A673 (cell line): ENCODE measurements around the gene CCDC18. TPM values are rescaled to one million over a fixed set of nuclear protein-coding genes. Genes with fewer than 3 reads are reported as not detected.
A peak's percentile ranks its signal among the peaks of the same experiment; 100 is the strongest.
"Not testable (repeated sequence)": the region's sequence is repeated elsewhere in the genome, so short reads cannot be mapped to it uniquely, and the experiment has no call there.

Experiments
- BruUV-seq: library from RNA; stranded (reverse); fragments of 400-500 nt; replicated peaks from 2 replicates; lab custom pipeline; 2021; lab: Mats Ljungman, UMichigan
- CTCF ChIA-PET: fragments of 300-600 bp; sonication (Branson Sonifier 250); formaldehyde crosslinking; loops from one replicate; lab custom pipeline; 2022; ENCODE audit warnings: antibody characterized with exemption; lab: Charles Lee
- POLR2A ChIA-PET: fragments of 300-600 bp; sonication (Branson Sonifier 250); formaldehyde crosslinking; loops from one replicate; lab custom pipeline; 2022; ENCODE audit warnings: antibody characterized with exemption; ENCODE audit not compliant: low non-redundant PET; lab: Charles Lee
- DNase-seq: peaks from one replicate; pipeline ENCODE4 v3.0.0-alpha.2; 2015; ENCODE audit warnings: low spot score
- H3K27ac ChIP-seq: fragments of 200-600 bp; sonication (generic); 2 replicates; pipeline ENCODE4 v1.5.1; 2016; ENCODE audit warnings: mixed run types, low read depth, mild to moderate bottlenecking, mixed read lengths, antibody characterized with exemption, low read length; ENCODE audit not compliant: poor library complexity, severe bottlenecking
- H3K27me3 ChIP-seq: fragments of 200-600 bp; sonication (generic); replicated peaks from 2 replicates; pipeline ENCODE4 v1.6.1; 2017; ENCODE audit warnings: mixed run types, low read depth, mild to moderate bottlenecking, mixed read lengths, antibody characterized with exemption, low read length; ENCODE audit not compliant: insufficient read depth, poor library complexity
- H3K36me3 ChIP-seq: fragments of 200-600 bp; sonication (generic); 2 replicates; pipeline ENCODE4 v1.6.1; 2016; ENCODE audit warnings: mixed run types, mild to moderate bottlenecking, mixed read lengths, antibody characterized with exemption, low read length; ENCODE audit not compliant: insufficient read depth, poor library complexity, severe bottlenecking
- H3K4me1 ChIP-seq: fragments of 200-600 bp; sonication (generic); 2 replicates; pipeline ENCODE4 v1.6.1; 2017; ENCODE audit warnings: mixed run types, mild to moderate bottlenecking, mixed read lengths, antibody characterized with exemption, low read length; ENCODE audit not compliant: insufficient read depth, poor library complexity, severe bottlenecking
- H3K4me3 ChIP-seq: fragments of 200-600 bp; sonication (generic); 2 replicates; pipeline ENCODE4 v1.5.1; 2016; ENCODE audit warnings: low read depth, mixed run types, mild to moderate bottlenecking, mixed read lengths, low read length; ENCODE audit not compliant: poor library complexity, severe bottlenecking
- H3K9me3 ChIP-seq: fragments of 200-600 bp; sonication (generic); 2 replicates; pipeline ENCODE4 v1.6.1; 2016; ENCODE audit warnings: mixed run types, low read depth, mild to moderate bottlenecking, mixed read lengths, antibody characterized with exemption, low read length; ENCODE audit not compliant: poor library complexity, severe bottlenecking
- EZH2 ChIP-seq: fragments of 200-600 bp; sonication (generic); IDR thresholded peaks from 2 replicates; pipeline ENCODE4 v1.6.1; 2017; ENCODE audit warnings: borderline replicate concordance, low read depth, mild to moderate bottlenecking, mixed read lengths, antibody characterized with exemption, low read length; ENCODE audit not compliant: poor library complexity, severe bottlenecking
- intact Hi-C: fragments of 100-400 bp; cut with micrococcal nuclease; formaldehyde crosslinking; loops from one replicate; pipeline ENCODE4 v1.10.0; 2022; ENCODE audit not compliant: unreplicated experiment
- total RNA-seq: library from RNA; stranded (reverse); gene quantifications from 2 replicates; pipeline ENCODE4 v1.2.3, GENCODE V29; 2021
- TF ChIP-seq, protein P1 (sequence below): fragments of 300-800, 200-600 bp; sonication (generic); conservative IDR thresholded peaks from 2 replicates; pipeline ENCODE4 v1.5.1; 2017; ENCODE audit warnings: low read depth, mild to moderate bottlenecking, antibody characterized with exemption, low read length, moderate library complexity, mixed read lengths

Gene CCDC18
- total RNA-seq, 1 experiment from 2014 or later: 22.1 TPM

DNA sequence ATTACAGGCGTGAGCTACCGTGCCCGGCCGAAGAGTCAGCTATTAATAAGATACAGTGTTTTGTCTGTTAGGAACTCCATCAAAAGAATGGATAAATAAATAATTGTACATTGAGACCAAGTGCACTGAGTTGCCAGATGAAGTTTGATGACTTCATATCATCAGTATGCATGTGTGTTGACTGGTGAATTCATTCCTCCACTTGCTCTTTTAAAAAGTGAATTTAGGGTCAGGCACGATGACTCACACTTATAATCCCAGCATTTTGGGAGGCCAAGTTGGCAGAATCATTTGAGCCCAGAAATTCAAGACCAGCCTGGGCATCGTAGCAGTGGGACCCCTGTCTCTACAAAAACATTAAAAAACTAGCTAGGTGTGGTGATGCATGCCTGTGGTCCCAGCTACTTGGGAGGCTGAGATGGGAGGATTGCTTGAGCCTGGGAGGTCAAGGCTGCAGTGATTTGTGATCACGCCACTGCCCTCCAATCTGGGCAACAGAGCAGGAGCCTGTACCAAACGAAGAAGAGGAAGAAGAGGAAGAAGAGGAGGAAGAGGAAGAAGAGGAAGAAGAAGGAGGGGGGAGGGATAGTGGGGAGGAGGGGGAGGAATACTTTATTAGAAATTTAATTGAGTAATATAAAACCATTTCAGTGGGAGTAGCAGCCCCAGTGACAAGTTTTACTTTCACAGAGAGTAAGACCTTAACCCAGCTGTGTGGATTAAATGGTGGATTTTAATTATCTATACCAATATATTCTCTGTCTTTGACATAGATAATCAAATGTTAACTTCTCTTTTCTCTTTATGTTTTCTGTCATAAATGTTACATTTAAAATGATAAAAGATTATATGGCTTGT is 74.9 kb downstream of the CCDC18 start:
- no peaks in the 10 kb centered on the region for H3K27me3 ChIP-seq
- no peak for TF ChIP-seq EZH2
- TF ChIP-seq, protein P1, sequence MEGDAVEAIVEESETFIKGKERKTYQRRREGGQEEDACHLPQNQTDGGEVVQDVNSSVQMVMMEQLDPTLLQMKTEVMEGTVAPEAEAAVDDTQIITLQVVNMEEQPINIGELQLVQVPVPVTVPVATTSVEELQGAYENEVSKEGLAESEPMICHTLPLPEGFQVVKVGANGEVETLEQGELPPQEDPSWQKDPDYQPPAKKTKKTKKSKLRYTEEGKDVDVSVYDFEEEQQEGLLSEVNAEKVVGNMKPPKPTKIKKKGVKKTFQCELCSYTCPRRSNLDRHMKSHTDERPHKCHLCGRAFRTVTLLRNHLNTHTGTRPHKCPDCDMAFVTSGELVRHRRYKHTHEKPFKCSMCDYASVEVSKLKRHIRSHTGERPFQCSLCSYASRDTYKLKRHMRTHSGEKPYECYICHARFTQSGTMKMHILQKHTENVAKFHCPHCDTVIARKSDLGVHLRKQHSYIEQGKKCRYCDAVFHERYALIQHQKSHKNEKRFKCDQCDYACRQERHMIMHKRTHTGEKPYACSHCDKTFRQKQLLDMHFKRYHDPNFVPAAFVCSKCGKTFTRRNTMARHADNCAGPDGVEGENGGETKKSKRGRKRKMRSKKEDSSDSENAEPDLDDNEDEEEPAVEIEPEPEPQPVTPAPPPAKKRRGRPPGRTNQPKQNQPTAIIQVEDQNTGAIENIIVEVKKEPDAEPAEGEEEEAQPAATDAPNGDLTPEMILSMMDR: no peak
- BruUV-seq: no TSS peak
- intact Hi-C loops: no loop called here
- no peaks in the 10 kb centered on the region for H3K36me3 ChIP-seq
- H3K4me3 ChIP-seq: no peak overlapping the region
- no peak overlapping the region for H3K27ac ChIP-seq
- CTCF ChIA-PET: no interaction called here
- POLR2A ChIA-PET: no interaction called here
- H3K4me1 ChIP-seq: no peaks in the 10 kb centered on the region
- DNase-seq: peak; percentile 27
- H3K9me3 ChIP-seq: no peaks in the 10 kb centered on the region

DNA sequence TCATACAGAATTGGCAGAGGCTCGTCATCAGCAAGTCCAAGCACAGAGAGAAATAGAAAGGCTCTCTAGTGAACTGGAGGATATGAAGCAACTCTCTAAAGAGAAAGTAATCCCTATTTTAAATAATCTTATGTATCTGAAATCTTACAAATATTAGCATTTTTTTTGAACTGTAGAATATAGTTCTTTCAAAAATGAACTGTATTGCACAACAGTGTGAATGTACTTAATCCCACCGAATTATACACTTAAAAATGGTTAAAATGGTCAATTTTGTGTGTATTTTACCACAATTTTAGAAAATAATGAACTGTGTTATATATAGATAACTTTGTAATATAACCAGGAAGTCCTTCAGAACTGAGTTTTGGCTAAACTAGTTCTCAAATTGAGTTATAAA is 75.9 kb downstream of the CCDC18 start:
- Histone ChIP-seq H3K36me3 (peaks cover 1% of the 10 kb centered on the region), H3K27ac (no peak overlapping the region), H3K4me1 (no peaks in the 10 kb centered on the region), H3K9me3 (peaks cover 2% of the 10 kb centered on the region), H3K4me3 (no peak overlapping the region), H3K27me3 (no peaks in the 10 kb centered on the region)
- intact Hi-C loops: no loop called here
- no peak for DNase-seq
- POLR2A ChIA-PET: interaction anchor here (0.7 kb wide), 1 partner anchor 38 kb away, joined by 3 read pairs; no protein-coding TSS in a partner anchor
- no TSS peak for BruUV-seq
- TF ChIP-seq, protein P1: no peak
- no peak for TF ChIP-seq EZH2
- CTCF ChIA-PET: no interaction called here

DNA sequence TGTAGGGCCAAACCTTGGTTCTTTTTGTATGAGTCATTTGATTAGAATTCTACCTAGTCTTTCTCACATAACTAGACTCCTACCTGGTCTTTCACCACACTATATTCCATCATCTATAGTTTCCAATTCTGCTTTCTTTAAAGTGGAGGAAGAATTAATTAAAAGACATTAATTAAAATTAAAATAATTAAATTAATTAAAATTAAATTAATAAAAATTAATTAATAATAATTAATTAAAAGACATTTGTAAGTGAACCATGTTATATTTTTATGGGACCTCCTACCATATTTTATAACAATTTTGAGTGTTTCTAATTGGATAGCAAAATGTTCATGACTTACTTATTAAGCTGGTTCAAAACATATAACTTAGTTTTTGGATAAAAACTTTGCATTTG is 77.4 kb downstream of the CCDC18 start:
- BruUV-seq: no TSS peak
- Histone ChIP-seq H3K4me3 (no peak overlapping the region), H3K27ac (no peak overlapping the region), H3K4me1 (no peaks in the 10 kb centered on the region), H3K27me3 (no peaks in the 10 kb centered on the region), H3K36me3 (peaks cover 8% of the 10 kb centered on the region), H3K9me3 (peaks cover 17% of the 10 kb centered on the region)
- intact Hi-C loops: no loop called here
- no peak for TF ChIP-seq EZH2
- TF ChIP-seq, protein P1: no peak
- CTCF ChIA-PET: no interaction called here
- no peak for DNase-seq
- POLR2A ChIA-PET: no interaction called here

DNA sequence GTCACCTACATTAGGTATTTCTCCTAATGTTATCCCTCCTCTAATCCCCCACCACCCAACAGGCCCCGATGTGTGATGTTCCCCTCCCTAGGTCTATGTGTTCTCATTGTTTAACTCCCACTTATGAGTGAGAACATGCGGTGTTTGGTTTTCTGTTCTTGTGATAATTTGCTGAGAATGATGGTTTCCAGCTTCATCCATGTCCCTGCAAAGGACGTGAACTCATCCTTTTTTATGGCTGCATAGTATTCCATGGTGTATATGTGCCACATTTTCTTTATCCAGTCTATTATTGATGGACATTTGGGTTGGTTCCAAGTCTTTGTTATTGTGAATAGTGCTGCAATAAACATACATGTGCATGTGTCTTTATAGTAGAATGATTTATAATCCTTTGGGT is 80.2 kb downstream of the CCDC18 start:
- POLR2A ChIA-PET: not testable (repeated sequence)
- H3K36me3 ChIP-seq: peaks cover 25% of the 10 kb centered on the region

More for the DNA sequence above, 80.2 kb downstream of the CCDC18 start:
- H3K4me1 ChIP-seq, H3K27ac ChIP-seq, intact Hi-C loops, DNase-seq, CTCF ChIA-PET, BruUV-seq, H3K4me3 ChIP-seq, H3K27me3 ChIP-seq: not testable (repeated sequence)
- peaks cover 21% of the 10 kb centered on the region for H3K9me3 ChIP-seq
